ENCODE results near the gene KDM4B.

GRCh38 chr19:4984106-4984380 lies 15.1 kb downstream of the KDM4B start:
- TF ChIP-seq PKNOX1 (IDR thresholded peaks at IDR 0.05) (no peak), BHLHE40 (IDR thresholded peaks at IDR 0.05; ENCODE audit: borderline replicate concordance) (no peak), SP1 (IDR thresholded peaks at IDR 0.05) (no peak), SUZ12 (IDR thresholded peaks at IDR 0.05) (no peak), FOXM1 (IDR thresholded peaks at IDR 0.05; ENCODE audit: borderline replicate concordance) (no peak), ZNF384 (IDR thresholded peaks at IDR 0.05) (no peak), FOXA1 (IDR thresholded peaks at IDR 0.05) (no peak), LEF1 (IDR thresholded peaks at IDR 0.05; ENCODE audit: borderline replicate concordance) (no peak), ARNT (IDR thresholded peaks at IDR 0.05) (no peak), FOXK2 (IDR thresholded peaks at IDR 0.05) (no peak)
